Left forelimb (tissue), 1 donor: ENCODE data around the gene TPD52L2.
"Not testable (repeated sequence)": the region's sequence is repeated elsewhere in the genome, so short reads cannot be mapped to it uniquely, and the experiment has no call there.

ENCODE experiments used
- DNase-seq: peaks from one replicate; pipeline ENCODE4 v3.0.0-alpha.2; 2018; ENCODE audit warnings: low spot score

Gene TPD52L2

GRCh38 chr20:63895952-63896263 lies 30.8 kb downstream of the TPD52L2 start:
- DNase-seq = no peak

- no peak for DNase-seq
Measured at GRCh38 chr20:63896264-63897105, 31.4 kb downstream of the TPD52L2 start.

GRCh38 chr20:63897978-63898561 lies 33.0 kb downstream of the TPD52L2 start:
- no peak for DNase-seq

GRCh38 chr20:63898882-63899558 lies 34.0 kb downstream of the TPD52L2 start:
- no peak for DNase-seq

- no peak for DNase-seq
Measured at GRCh38 chr20:63900413-63900812, 35.3 kb downstream of the TPD52L2 start.

GRCh38 chr20:63903796-63904561 lies 38.9 kb downstream of the TPD52L2 start:
- no peak for DNase-seq

- DNase-seq = no peak
Measured at GRCh38 chr20:63908008-63908682, 43.1 kb downstream of the TPD52L2 start.

- no peak for DNase-seq
Measured at GRCh38 chr20:63911176-63911575, 46.1 kb downstream of the TPD52L2 start.

- DNase-seq = no peak
Measured at GRCh38 chr20:63913768-63914167, 48.7 kb downstream of the TPD52L2 start.

GRCh38 chr20:63915471-63915870 lies 50.4 kb downstream of the TPD52L2 start:
- DNase-seq = no peak

- DNase-seq = not testable (repeated sequence)
Measured at GRCh38 chr20:63916371-63916939, 51.4 kb downstream of the TPD52L2 start.

- no peak for DNase-seq
Measured at GRCh38 chr20:63917811-63918210, 52.7 kb downstream of the TPD52L2 start.

GRCh38 chr20:63919130-63919529 lies 54.1 kb downstream of the TPD52L2 start:
- DNase-seq = no peak

GRCh38 chr20:63920226-63920625 lies 55.2 kb downstream of the TPD52L2 start:
- DNase-seq = no peak

- no peak for DNase-seq
Measured at GRCh38 chr20:63923651-63924050, 58.6 kb downstream of the TPD52L2 start.

GRCh38 chr20:63924241-63924640 lies 59.2 kb downstream of the TPD52L2 start:
- no peak for DNase-seq

GRCh38 chr20:63926298-63926697 lies 61.2 kb downstream of the TPD52L2 start:
- DNase-seq = no peak

- no peak for DNase-seq
Measured at GRCh38 chr20:63929071-63929470, 64.0 kb downstream of the TPD52L2 start.

- DNase-seq = not testable (repeated sequence)
Measured at GRCh38 chr20:63929473-63929883, 64.4 kb downstream of the TPD52L2 start.

GRCh38 chr20:63930971-63931553 lies 66.0 kb downstream of the TPD52L2 start:
- no peak for DNase-seq

- no peak for DNase-seq
Measured at GRCh38 chr20:63931735-63932134, 66.7 kb downstream of the TPD52L2 start.
